CD1c-positive myeloid dendritic cell (primary cell): ENCODE measurements around the gene FBXL14.
A peak's percentile ranks its signal among the peaks of the same experiment; 100 is the strongest.
"Not testable (repeated sequence)": the region's sequence is repeated elsewhere in the genome, so short reads cannot be mapped to it uniquely, and the experiment has no call there.

Experiments used
- DNase-seq: peaks from one replicate; pipeline ENCODE4 v3.0.0-alpha.2; 2016; ENCODE audit errors: extremely low spot score

Gene FBXL14

GRCh38 chr12:1619587-1619986 lies 25.2 kb upstream of the FBXL14 start:
- peak; percentile 82 for DNase-seq

GRCh38 chr12:1619159-1619558 lies 24.8 kb upstream of the FBXL14 start:
- no peak for DNase-seq

- DNase-seq: peak; percentile 52
These were observed 24.1 kb upstream of the FBXL14 start for GRCh38 chr12:1618489-1618888.

- peak; percentile 87 for DNase-seq
These were observed 22.1 kb upstream of the FBXL14 start for GRCh38 chr12:1616233-1617066.

GRCh38 chr12:1614360-1614759 lies 20.0 kb upstream of the FBXL14 start:
- DNase-seq: no peak

GRCh38 chr12:1613860-1614259 lies 19.5 kb upstream of the FBXL14 start:
- DNase-seq: no peak

- DNase-seq: no peak
These were observed 17.6 kb upstream of the FBXL14 start for GRCh38 chr12:1611803-1612572.

- no peak for DNase-seq
These were observed 15.8 kb upstream of the FBXL14 start for GRCh38 chr12:1610072-1610643.

- peak; percentile 64 for DNase-seq
These were observed 14.3 kb upstream of the FBXL14 start for GRCh38 chr12:1608713-1609119.

GRCh38 chr12:1607940-1608712 lies 13.7 kb upstream of the FBXL14 start:
- no peak for DNase-seq

GRCh38 chr12:1606021-1606622 lies 11.7 kb upstream of the FBXL14 start:
- DNase-seq: peak; percentile 92

GRCh38 chr12:1605129-1606020 lies 11.0 kb upstream of the FBXL14 start:
- DNase-seq: peak; percentile 95

- DNase-seq: no peak
These were observed 10.1 kb upstream of the FBXL14 start for GRCh38 chr12:1604464-1604863.

GRCh38 chr12:1603269-1603993 lies 9.1 kb upstream of the FBXL14 start:
- no peak for DNase-seq

- not testable (repeated sequence) for DNase-seq
These were observed 8.3 kb upstream of the FBXL14 start for GRCh38 chr12:1602706-1603105.

GRCh38 chr12:1598757-1599156 lies 4.4 kb upstream of the FBXL14 start:
- no peak for DNase-seq

GRCh38 chr12:1595690-1596347 lies 1.4 kb upstream of the FBXL14 start:
- DNase-seq: no peak

- peak; percentile 38 for DNase-seq
These were observed 713 bp upstream of the FBXL14 start for GRCh38 chr12:1595026-1595561.

GRCh38 chr12:1594006-1594260 lies 448 bp downstream of the FBXL14 start:
- DNase-seq: no peak
